Stomach (tissue), 9 donors: Measurements from ENCODE around the gene SAMD3. TPM values are rescaled to one million over a fixed set of nuclear protein-coding genes. Genes with fewer than 3 reads are reported as not detected.

Experiments used
- DNase-seq, 2 donors: peaks; one replicate each; pipeline versions ENCODE4 v3.0.0 to v3.0.0-alpha.2; 2013 to 2019
- H3K27ac ChIP-seq, 5 donors: fragments of 200-600 bp in 4 of 5; sonication (generic) in 4 of 5; one replicate each; pipeline ENCODE4 v1.5.1; 2013 to 2019; ENCODE audit warnings: mild to moderate bottlenecking in 1 of 5, moderate library complexity in 1 of 5
- H3K27me3 ChIP-seq, 3 donors: fragments of 200-600 bp; sonication (generic); one replicate each; pipeline ENCODE4 v1.5.1; 2017 to 2019; ENCODE audit warnings: mixed run types in 1 of 3
- H3K36me3 ChIP-seq, 4 donors: fragments of 200-600 bp; sonication (generic); 1 replicate in 3 of 4; 2 replicates in 1 of 4; pipeline ENCODE4 v1.5.1; 2016 to 2019
- H3K4me1 ChIP-seq, 4 donors: fragments of 200-600 bp; sonication (generic); one replicate each; pipeline ENCODE4 v1.5.1; 2016 to 2019
- H3K4me3 ChIP-seq, 4 donors: fragments of 200-600 bp; sonication (generic) in 3 of 4; one replicate each; pipeline ENCODE4 v1.5.1; 2016 to 2019; ENCODE audit warnings: mild to moderate bottlenecking in 1 of 4
- H3K9me3 ChIP-seq, 4 donors: fragments of 200-600 bp; sonication (generic); one replicate each; pipeline ENCODE4 v1.5.1; 2016 to 2019
- EP300 ChIP-seq: sonication (generic); formaldehyde crosslinking; IDR thresholded peaks from one replicate; pipeline ENCODE4 v1.6.1; 2017; ENCODE audit warnings: antibody characterized with exemption
- POLR2A ChIP-seq, 4 donors: fragments of 450-650 bp; IDR thresholded peaks; one replicate each; pipeline ENCODE4 v1.6.1; 2016; ENCODE audit warnings: antibody characterized with exemption in 4 of 4, control low read depth in 2 of 4, mild to moderate bottlenecking in 1 of 4, moderate library complexity in 1 of 4
- POLR2AphosphoS5 ChIP-seq, 3 donors: sonication (generic); formaldehyde crosslinking; IDR thresholded peaks; one replicate each; pipeline ENCODE4 v1.6.1; 2016; ENCODE audit warnings: antibody characterized with exemption in 3 of 3
- WGBS, 5 donors: extraction: QIAGEN DNeasy Blood & Tissue Kit in 3 of 5; methylation state at CpG; one replicate each; pipeline versions ENCODE4 v1.1.5 to v1.1.7; 2013 to 2018; 5-methylcytosine and 5-hydroxymethylcytosine counted together
- intact Hi-C: fragments of 100-400 bp; cut with DNase I; formaldehyde crosslinking; loops from one replicate; pipeline ENCODE4 v1.15.1; 2023; ENCODE audit warnings: low total_unique reads
- polyA plus RNA-seq, 3 donors: library from polyadenylated mRNA; stranded (reverse); fragments of 200-250 nt; gene quantifications; one replicate each; pipeline ENCODE4 v1.2.3, GENCODE V29; 2013
- total RNA-seq, 5 donors: library from RNA; depleted of rRNA; stranded (reverse); fragments of >200 nt; gene quantifications; one replicate each; pipeline versions ENCODE4 v1.1.0 to v1.2.3, GENCODE V29; 2014 to 2016
- TF ChIP-seq, protein P1 (sequence below), 7 experiments: fragments of 450-650 bp in 4 of 7; fragments of 200-600 bp in 3 of 7; sonication (generic) in 3 of 7; IDR thresholded peaks; one replicate each; pipeline ENCODE4 v1.5.1; 2016 to 2019; ENCODE audit warnings: antibody characterized with exemption in 7 of 7, control low read depth in 2 of 7, mild to moderate bottlenecking in 1 of 7
- donor health status: healthy with polysubstance abuse.
- donor health status: Bipolar disorder and iron deficiency.
- donor health status: healthy.

SAMD3 gene
- total and polyA plus RNA-seq, 8 donors: 0.15 to 4.2 (median 1.3) TPM; not detected in 2

DNA sequence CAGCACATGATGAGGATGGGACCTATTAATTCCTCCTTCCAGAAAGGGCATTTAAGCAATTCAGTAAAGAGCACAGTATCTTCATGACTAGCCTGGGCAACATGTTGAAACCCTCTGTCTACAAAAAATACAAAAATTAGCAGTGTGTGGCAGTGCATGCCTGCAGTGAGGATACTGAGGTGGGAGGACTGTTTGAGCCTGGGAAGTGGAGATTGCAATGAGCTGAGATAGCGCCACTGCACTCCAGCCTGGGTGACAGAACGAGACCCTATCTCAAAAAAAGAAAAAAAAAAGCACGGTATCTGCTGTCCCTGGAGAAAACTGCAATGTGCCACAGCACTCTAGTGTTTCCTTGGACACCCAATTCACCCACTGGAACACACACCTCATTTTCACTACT, 18.4 kb downstream of the SAMD3 start:
- DNase-seq: no peak
- Histone ChIP-seq H3K27ac (no peak overlapping the region), H3K27me3 (no peaks in the 10 kb centered on the region), H3K9me3 (no peaks in the 10 kb centered on the region), H3K36me3 (no peaks in the 10 kb centered on the region), H3K4me1 (no peaks in the 10 kb centered on the region), H3K4me3 (no peak overlapping the region)
- TF ChIP-seq, protein P1, sequence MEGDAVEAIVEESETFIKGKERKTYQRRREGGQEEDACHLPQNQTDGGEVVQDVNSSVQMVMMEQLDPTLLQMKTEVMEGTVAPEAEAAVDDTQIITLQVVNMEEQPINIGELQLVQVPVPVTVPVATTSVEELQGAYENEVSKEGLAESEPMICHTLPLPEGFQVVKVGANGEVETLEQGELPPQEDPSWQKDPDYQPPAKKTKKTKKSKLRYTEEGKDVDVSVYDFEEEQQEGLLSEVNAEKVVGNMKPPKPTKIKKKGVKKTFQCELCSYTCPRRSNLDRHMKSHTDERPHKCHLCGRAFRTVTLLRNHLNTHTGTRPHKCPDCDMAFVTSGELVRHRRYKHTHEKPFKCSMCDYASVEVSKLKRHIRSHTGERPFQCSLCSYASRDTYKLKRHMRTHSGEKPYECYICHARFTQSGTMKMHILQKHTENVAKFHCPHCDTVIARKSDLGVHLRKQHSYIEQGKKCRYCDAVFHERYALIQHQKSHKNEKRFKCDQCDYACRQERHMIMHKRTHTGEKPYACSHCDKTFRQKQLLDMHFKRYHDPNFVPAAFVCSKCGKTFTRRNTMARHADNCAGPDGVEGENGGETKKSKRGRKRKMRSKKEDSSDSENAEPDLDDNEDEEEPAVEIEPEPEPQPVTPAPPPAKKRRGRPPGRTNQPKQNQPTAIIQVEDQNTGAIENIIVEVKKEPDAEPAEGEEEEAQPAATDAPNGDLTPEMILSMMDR (IDR thresholded peaks at IDR 0.05): no peak
- no peak for TF ChIP-seq POLR2AphosphoS5 (IDR thresholded peaks at IDR 0.05)
- TF ChIP-seq EP300: no peak
- TF ChIP-seq POLR2A (IDR thresholded peaks at IDR 0.05): no peak
- intact Hi-C loops: no loop called here
- 43 to 71% (median 47%) methylated on average over 3 of the region's 3 CpGs for WGBS, 5 donors

DNA sequence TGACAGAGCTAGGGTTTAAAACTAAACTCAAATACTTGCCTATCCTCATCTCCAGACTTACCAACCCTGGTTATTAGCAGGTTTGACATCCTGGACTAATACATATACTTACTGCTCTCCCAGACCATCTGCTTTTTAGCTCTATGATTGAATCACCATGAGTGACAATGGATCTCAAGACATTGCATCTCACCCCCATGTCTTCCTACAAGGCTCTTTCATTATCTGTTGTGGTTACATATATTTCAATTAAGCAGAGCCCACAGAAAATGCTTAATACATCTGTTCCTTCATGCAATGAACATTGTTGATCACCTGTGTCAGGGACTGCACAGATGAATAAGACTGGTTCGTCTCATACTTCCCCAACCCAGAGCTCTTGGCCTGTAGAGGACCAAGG, 19.4 kb downstream of the SAMD3 start:
- DNase-seq: no peak
- intact Hi-C loops: no loop called here
- Histone ChIP-seq H3K27ac (no peak overlapping the region), H3K36me3 (no peaks in the 10 kb centered on the region), H3K27me3 (no peaks in the 10 kb centered on the region), H3K4me1 (no peaks in the 10 kb centered on the region), H3K4me3 (no peak overlapping the region), H3K9me3 (no peaks in the 10 kb centered on the region)
- WGBS, 5 donors: 71 to 97% (median 94%) methylated on average over 1 of the region's 1 CpG
- TF ChIP-seq, protein P1 (IDR thresholded peaks at IDR 0.05): no peak
- TF ChIP-seq EP300 (no peak), POLR2AphosphoS5 (IDR thresholded peaks at IDR 0.05) (no peak), POLR2A (IDR thresholded peaks at IDR 0.05) (no peak)

DNA sequence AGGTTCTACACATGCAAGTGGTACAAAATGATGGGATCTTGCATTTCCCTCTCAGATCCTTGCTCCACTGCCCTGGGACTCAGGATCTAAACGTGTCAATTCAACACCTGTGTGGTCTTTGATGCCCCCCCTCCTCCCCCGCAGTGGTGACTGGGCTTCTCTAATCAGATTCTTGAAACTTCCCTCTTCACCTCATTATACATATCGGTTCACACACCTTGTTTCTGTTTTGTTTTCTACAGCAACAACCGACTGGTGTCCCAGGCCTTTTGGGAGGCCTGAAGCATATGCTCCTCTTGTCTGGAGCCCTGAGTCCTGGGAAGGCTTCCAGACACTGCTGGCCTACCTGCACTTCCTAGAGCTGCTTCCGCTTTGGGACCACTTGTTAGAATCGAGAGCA, 20.0 kb downstream of the SAMD3 start:
- TF ChIP-seq, protein P1 (IDR thresholded peaks at IDR 0.05): no peak
- TF ChIP-seq POLR2A (IDR thresholded peaks at IDR 0.05) (no peak), POLR2AphosphoS5 (IDR thresholded peaks at IDR 0.05) (no peak), EP300 (no peak)
- Histone ChIP-seq H3K27me3 (no peaks in the 10 kb centered on the region), H3K36me3 (no peaks in the 10 kb centered on the region), H3K4me1 (no peaks in the 10 kb centered on the region), H3K27ac (no peak overlapping the region), H3K4me3 (no peak overlapping the region), H3K9me3 (no peaks in the 10 kb centered on the region)
- intact Hi-C loops: no loop called here
- no peak for DNase-seq
- WGBS, 5 donors: 46 to 61% (median 55%) methylated on average over 6 of the region's 6 CpGs

DNA sequence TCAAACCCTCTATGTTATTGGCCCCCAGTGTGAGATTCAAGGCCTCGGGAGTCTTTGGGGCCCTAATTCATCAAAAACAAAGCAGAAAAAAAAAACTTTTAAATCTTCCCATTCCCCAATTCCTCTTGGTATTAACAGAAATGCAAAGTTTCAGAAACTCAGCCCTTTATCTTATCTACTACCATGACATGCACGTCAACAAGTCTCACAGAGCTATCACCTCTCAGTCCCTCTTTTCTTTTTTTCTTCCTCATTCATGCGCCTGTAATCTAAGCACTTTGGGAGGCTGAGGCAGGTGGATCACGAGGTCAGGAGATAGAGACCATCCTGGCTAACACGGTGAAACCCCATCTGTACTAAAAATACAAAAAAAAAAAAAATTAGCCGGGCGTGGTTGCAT, 22.7 kb downstream of the SAMD3 start:
- Histone ChIP-seq H3K27me3 (no peaks in the 10 kb centered on the region), H3K9me3 (no peaks in the 10 kb centered on the region), H3K36me3 (no peaks in the 10 kb centered on the region), H3K4me1 (no peaks in the 10 kb centered on the region), H3K4me3 (no peak overlapping the region), H3K27ac (no peak overlapping the region)
- no peak for DNase-seq
- 52 to 68% (median 56%) methylated on average over 7 of the region's 7 CpGs for WGBS, 5 donors
- intact Hi-C loops: no loop called here
- TF ChIP-seq, protein P1 (IDR thresholded peaks at IDR 0.05): no peak
- TF ChIP-seq EP300: no peak
- no peak for TF ChIP-seq POLR2AphosphoS5 (IDR thresholded peaks at IDR 0.05)
- no peak for TF ChIP-seq POLR2A (IDR thresholded peaks at IDR 0.05)
